Psoas muscle (tissue), 8 donors: Measurements from ENCODE around the gene STIMATE. TPM values are rescaled to one million over a fixed set of nuclear protein-coding genes. Genes with fewer than 3 reads are reported as not detected.

Source experiments
- ATAC-seq, 4 donors: fragments of 200-7000 bp; cut with Tn5 transposase; one replicate each; pipeline ENCODE4 v1.9.1; 2020; ENCODE audit warnings: moderate library complexity in 3 of 4, mild to moderate bottlenecking in 2 of 4
- DNase-seq, 2 donors: peaks; one replicate each; pipeline ENCODE4 v3.0.0-alpha.2; 2020
- H3K27ac ChIP-seq: fragments of 200-600 bp; one replicate; pipeline ENCODE4 v1.8.0; 2022
- H3K27me3 ChIP-seq, 3 donors: fragments of 200-600 bp in 1 of 3; one replicate each; pipeline versions ENCODE4 v1.6.1 to v1.8.0; 2013 to 2022; ENCODE audit warnings: low read length in 2 of 3, mild to moderate bottlenecking in 2 of 3, moderate library complexity in 1 of 3; ENCODE audit not compliant: insufficient read depth in 3 of 3
- H3K36me3 ChIP-seq, 2 donors: fragments of 200-600 bp in 1 of 2; one replicate each; pipeline versions ENCODE4 v1.6.1 to v1.8.0; 2013 to 2022; ENCODE audit warnings: low read depth in 1 of 2, mild to moderate bottlenecking in 1 of 2, moderate library complexity in 1 of 2; ENCODE audit not compliant: insufficient read depth in 1 of 2
- H3K4me1 ChIP-seq: fragments of 200-600 bp; one replicate; pipeline ENCODE4 v1.8.0; 2022
- H3K4me3 ChIP-seq: fragments of 200-600 bp; one replicate; pipeline ENCODE4 v1.8.0; 2022; ENCODE audit warnings: mild to moderate bottlenecking
- H3K9me3 ChIP-seq: fragments of 200-600 bp; one replicate; pipeline ENCODE4 v1.8.0; 2022
- CTCF ChIP-seq: fragments of 200-600 bp; IDR thresholded peaks from one replicate; pipeline ENCODE4 v1.8.0; 2022; ENCODE audit warnings: antibody characterized with exemption
- WGBS, 3 donors: extraction: QIAGEN DNeasy Blood & Tissue Kit; methylation state at CpG; one replicate each; pipeline versions ENCODE4 v1.1.6 to v1.1.7; 2013; 5-methylcytosine and 5-hydroxymethylcytosine counted together
- intact Hi-C, 2 donors: fragments of 100-400 bp; cut with DNase I; formaldehyde crosslinking; loops; one replicate each; pipeline versions ENCODE4 v1.11.0 to v1.14.2; 2022
- polyA plus RNA-seq, 3 donors: library from polyadenylated mRNA; stranded (reverse); fragments of 200-250 nt; gene quantifications; one replicate each; pipeline ENCODE4 v1.2.3, GENCODE V29; 2013
- total RNA-seq, 4 donors: library from RNA; stranded (reverse); fragmentation: NEBNext Ultra II Directional in 2 of 4; extraction: Animal tissue kit (Norgen Biotek cat#: 25700) in 2 of 4; gene quantifications; one replicate each; pipeline versions ENCODE4 v1.2.1 to v1.2.4, GENCODE V29; 2021 to 2023
- donor health status: healthy with polysubstance abuse.
- donor health status: DM: no; HTN: no; CAD: no; lungs with moderate emphysema.
- donor health status: Bipolar disorder and iron deficiency.
- donor health status: healthy.
- donor health status: DM: yes; HTN: yes; CAD: no.
- donor health status: DM: no; HTN: no; CAD: no.
- donor health status: DM: no; HTN: no; CAD: no.
- donor health status: DM: yes; HTN: yes; CAD: no.

Gene STIMATE
- total and polyA plus RNA-seq, 7 donors: 3.5 to 22.3 (median 10.2) TPM

GRCh38 chr3:52791366-52791765, 106.0 kb downstream of the STIMATE start:
- no peak overlapping the region for H3K27ac ChIP-seq
- H3K4me3 ChIP-seq: no peak overlapping the region
- no peaks in the 10 kb centered on the region for H3K4me1 ChIP-seq
- intact Hi-C loops: no loop called here
- no peaks in the 10 kb centered on the region for H3K27me3 ChIP-seq
- H3K9me3 ChIP-seq: no peaks in the 10 kb centered on the region
- 74 to 82% (median 79%) methylated on average over 12 of the region's 12 CpGs for WGBS, 3 donors
- H3K36me3 ChIP-seq: no peaks in the 10 kb centered on the region
- TF ChIP-seq CTCF: no peak
- DNase-seq (no peak), ATAC-seq (no peak)

- no peak for TF ChIP-seq CTCF
- WGBS, 3 donors: 85 to 93% (median 91%) methylated on average over 13 of the region's 13 CpGs
- no peaks in the 10 kb centered on the region for H3K27me3 ChIP-seq
- no peaks in the 10 kb centered on the region for H3K4me1 ChIP-seq
- ATAC-seq (no peak), DNase-seq (peak in 1 of 2 donors; percentile 46)
- no peak overlapping the region for H3K27ac ChIP-seq
- intact Hi-C loops: no loop called here
- H3K9me3 ChIP-seq: no peaks in the 10 kb centered on the region
- no peak overlapping the region for H3K4me3 ChIP-seq
- no peaks in the 10 kb centered on the region for H3K36me3 ChIP-seq
Measured at GRCh38 chr3:52790741-52791140, 106.6 kb downstream of the STIMATE start.

- no peak for TF ChIP-seq CTCF
- Histone ChIP-seq H3K27ac (no peak overlapping the region), H3K27me3 (no peaks in the 10 kb centered on the region), H3K36me3 (no peaks in the 10 kb centered on the region), H3K4me3 (no peak overlapping the region), H3K9me3 (no peaks in the 10 kb centered on the region), H3K4me1 (no peaks in the 10 kb centered on the region)
- ATAC-seq: no peak
- WGBS, 3 donors: 87 to 91% (median 89%) methylated on average over 7 of the region's 7 CpGs
- peak in 1 of 2 donors; percentile 35 for DNase-seq
- intact Hi-C loops: no loop called here
Measured at GRCh38 chr3:52790337-52790736, 107.0 kb downstream of the STIMATE start.

- 83 to 91% (median 88%) methylated on average over 6 of the region's 6 CpGs for WGBS, 3 donors
- TF ChIP-seq CTCF: no peak
- Histone ChIP-seq H3K4me1 (no peaks in the 10 kb centered on the region), H3K27me3 (no peaks in the 10 kb centered on the region), H3K36me3 (no peaks in the 10 kb centered on the region), H3K9me3 (no peaks in the 10 kb centered on the region), H3K4me3 (no peak overlapping the region), H3K27ac (no peak overlapping the region)
- ATAC-seq: no peak
- peak in 1 of 2 donors; percentile 26 for DNase-seq
- intact Hi-C loops: no loop called here
Measured at GRCh38 chr3:52789746-52790040, 107.7 kb downstream of the STIMATE start.

- no peak for TF ChIP-seq CTCF
- no peak overlapping the region for H3K27ac ChIP-seq
- intact Hi-C loops: no loop called here
- H3K9me3 ChIP-seq: no peaks in the 10 kb centered on the region
- DNase-seq (peak in 1 of 2 donors; percentile 36), ATAC-seq (no peak)
- no peaks in the 10 kb centered on the region for H3K36me3 ChIP-seq
- no peaks in the 10 kb centered on the region for H3K27me3 ChIP-seq
- H3K4me3 ChIP-seq: no peak overlapping the region
- 79 to 85% (median 80%) methylated on average over 16 of the region's 16 CpGs for WGBS, 3 donors
- H3K4me1 ChIP-seq: no peaks in the 10 kb centered on the region
Measured at GRCh38 chr3:52788890-52789745, 108.2 kb downstream of the STIMATE start.
